Globus pallidus (tissue), 1 donor: ENCODE results near the gene ATAD2B.
"Not testable (repeated sequence)": the region's sequence is repeated elsewhere in the genome, so short reads cannot be mapped to it uniquely, and the experiment has no call there.

ENCODE experiments used
- DNase-seq: peaks from one replicate; pipeline ENCODE4 v3.0.0-alpha.2; 2015; ENCODE audit warnings: low spot score

The ATAD2B gene

DNA sequence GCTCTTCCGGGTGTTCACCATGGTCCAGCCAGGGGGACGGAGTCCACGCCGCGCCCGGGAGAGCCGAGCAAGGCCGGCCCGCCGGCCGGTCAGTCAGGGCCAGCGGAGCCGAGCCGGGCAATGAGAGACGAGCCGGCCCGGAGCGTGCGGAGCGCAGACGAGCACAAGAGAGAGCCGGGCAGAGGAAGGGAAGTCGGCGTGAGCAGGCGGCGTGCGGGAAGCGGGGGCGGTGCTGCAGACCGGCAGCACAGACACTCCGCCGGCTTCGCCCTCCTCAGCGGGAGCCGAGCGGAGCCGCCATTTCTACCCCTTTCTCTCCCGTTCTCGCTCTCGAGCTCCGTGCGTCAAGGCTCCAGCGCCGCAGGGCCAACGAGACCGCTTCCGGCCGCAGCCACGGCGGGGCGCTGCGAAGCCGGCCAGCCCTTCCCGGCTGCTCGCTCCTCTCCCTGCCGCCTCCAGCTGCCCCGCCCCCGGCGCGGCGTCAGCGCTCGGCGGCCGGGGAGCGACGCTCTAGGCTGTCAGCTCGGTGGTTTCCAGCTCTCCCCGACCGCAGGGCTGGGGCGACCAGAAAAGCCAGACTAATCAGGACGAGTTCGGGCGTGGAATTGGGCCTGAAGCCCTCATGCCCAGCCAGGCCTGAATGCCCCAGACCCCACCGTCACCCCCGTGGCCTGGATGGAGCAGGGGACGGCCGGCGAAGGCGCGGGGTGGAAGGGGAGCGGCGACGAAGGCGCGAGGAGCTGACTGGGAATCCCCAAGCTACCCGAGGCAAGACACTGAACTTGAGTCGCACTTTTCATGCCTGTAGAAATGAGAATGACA lies at the start of gene ATAD2B:
TSS of gene ATAD2B (minus strand) at position 374 of the 822 bp plus-strand sequence. CDS start at position 21, 353 bp downstream.
- DNase-seq: peak; percentile 94

DNA sequence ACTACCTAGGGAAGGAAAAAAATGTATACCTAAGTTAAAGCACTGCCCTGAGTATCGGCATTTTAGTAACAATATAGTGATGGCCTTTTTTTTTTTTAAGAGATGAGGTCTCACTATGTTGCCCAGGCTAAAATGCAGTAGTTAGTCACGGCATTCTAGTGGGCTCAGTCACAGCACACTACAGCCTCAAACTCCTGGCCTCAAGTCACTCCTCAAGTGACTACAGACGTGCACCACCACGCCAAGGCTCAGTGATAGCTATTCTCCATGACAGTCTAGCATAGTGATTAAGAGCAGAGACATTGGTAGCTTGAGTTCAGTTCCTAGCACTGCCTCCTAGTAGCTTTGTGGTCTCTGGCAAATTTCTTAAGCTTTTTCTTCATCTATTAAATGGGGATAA lies 40.9 kb upstream of the ATAD2B start:
- DNase-seq: no peak

DNA sequence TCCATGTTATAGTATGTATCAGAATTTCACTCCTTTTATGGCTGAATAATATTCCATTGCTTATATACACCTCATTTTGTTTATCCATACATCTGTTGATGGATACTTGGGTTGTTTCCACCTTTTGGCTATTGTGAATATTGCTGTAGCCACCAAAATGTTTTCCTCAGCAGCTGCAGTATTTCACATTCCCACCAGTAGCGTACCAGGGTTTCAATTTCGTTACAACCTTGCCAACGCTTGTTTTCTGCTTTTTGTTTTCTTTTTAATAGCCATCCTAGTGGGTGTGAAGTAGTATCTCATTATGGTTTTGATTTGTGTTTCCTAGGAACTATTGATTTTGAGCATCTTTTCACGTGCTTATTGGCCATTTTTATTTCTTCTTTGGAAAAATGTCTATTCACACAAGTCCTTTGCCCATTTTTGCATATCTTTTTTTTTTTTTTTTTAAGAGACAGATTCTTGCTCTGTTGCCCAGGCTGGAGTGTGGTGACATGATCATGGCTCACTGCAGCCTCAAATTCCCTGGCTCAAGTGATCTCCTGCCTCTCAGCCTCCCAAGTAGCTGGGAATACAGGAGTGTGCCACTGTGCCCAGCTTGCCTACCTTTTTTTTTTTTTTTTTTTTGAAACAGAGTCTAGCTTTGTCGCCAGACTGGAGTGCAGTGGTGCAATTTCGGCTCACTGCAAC lies 27.5 kb upstream of the ATAD2B start:
- DNase-seq: no peak

DNA sequence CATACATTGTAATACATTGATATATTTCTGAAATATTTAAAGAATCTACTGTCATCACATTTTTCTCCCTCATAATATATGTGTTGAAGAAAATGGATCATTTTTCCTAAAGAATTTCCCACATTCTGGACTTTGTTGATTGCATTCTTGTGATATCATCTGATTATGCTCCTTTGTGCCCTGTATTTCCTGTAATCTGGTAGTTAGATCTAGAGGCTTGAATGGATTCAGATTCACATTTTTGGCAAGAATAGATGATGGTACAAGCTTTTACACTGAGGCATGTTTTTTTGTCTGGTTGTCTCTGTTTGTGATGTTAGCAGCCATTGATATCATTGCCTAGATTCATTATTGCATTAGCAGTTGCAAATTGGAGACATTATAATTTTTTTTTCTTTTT lies 26.7 kb upstream of the ATAD2B start:
- no peak for DNase-seq

DNA sequence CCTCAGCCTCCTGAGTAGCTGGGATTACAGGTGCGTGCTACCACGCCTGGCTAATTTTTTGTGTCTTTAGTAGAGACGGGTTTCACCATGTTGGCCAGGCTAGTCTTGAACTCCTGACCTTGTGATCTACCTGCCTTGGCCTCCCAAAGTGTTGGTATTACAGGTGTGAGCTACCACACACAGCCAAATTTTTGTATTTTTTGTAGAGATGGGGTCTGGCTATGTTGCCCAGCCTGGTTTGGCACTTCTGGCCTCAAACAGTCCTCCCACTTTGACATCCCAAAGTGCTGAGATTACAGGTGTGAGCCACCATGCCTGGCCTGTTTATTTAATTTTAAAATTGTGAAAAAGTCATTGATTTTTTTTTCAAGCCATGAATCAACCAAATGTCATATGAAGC lies 25.6 kb upstream of the ATAD2B start:
- not testable (repeated sequence) for DNase-seq

DNA sequence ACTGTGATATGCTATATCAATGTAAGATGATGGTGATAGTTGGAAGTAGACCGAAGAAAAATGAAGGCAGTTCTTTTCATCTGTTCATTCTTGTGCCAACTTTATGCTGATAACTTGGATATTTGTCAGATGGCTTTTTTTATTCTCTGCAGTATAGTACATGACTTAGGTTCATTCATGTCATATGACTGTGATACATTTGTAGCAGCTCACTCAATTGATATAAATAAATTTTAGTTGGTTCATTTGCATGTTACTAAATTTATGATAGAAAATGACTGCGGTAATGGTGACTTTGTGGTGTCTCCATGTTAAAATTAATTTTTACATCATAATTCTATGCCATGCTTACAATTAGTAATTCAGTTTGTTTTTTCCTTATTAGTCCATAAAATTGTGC lies 20.4 kb upstream of the ATAD2B start:
- DNase-seq: no peak

DNA sequence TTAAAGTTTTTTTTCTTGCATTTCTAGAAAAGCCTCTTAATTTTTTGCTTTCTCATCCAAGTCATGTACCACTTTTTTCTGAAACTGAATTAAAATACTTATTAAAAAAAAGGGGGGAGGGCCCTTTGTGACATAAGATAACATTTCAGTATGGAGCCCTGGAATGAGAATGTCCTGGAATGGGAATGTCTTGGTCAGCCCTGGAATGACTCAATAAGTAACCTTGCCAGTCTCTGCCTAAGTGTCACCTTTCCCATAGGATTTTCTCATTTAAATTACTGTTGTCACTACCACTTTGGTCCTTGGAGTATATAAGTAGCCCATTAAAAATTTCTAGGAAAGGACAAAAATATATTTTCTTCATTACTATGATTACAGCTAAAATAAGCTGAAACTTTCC lies 18.1 kb upstream of the ATAD2B start:
- no peak for DNase-seq

DNA sequence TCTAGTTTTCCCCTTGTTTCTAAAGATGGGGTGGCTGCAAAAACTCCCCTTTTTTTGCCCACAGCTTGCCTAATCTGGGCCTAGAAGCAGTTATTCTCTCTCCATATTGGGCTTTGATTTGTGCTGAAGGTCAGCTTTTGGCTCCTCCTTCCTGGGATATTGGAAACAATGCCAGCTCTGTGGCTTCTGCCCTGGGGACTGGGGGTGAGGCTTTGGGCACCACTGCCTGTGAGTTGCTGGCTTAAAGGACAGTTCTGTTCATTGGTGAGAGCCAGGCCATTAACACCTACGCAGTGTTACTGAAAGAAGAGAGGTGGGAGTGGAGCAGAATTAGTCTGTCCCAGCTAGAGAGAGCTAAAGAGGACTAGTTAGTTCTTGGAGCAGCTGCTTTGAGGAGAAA lies 17.6 kb upstream of the ATAD2B start:
- peak; percentile 67 for DNase-seq

DNA sequence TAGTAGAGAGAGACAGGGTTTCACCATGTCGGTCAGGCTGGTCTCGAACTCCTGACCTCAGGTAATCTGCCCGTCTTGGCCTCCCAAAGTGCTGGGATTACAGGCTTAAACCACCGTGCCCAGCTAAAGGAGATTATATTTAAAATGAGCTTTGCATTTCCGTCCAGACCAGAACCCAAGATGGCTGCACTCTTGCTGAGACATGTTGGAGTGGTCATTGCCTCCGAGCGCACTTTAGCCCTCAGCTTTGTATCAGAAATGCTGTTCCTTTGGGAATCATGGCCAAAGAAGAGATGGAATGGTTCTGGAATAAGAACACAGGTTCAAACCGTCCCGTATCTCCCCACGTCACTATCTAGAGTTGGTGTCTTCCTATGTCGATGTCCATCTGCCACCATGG lies 16.7 kb upstream of the ATAD2B start:
- DNase-seq: no peak

DNA sequence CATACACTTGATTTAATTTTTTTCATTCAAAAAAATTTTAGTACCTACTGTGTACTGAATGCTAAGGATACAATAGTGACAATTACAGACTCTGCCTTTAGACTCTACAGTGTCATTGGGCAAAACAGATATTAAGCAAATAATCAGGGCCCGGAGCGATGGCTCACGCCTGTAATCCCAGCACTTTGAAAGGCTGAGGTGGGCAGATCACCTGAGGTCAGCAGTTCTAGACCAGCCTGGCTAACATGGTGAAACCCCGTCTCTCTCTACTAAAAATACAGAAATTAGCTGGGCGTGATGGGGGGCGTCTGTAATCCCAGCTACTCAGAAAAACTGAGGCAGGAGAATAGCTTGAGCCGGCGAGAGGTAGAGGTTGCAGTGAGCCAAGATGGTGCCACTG lies 14.7 kb upstream of the ATAD2B start:
- DNase-seq: no peak

DNA sequence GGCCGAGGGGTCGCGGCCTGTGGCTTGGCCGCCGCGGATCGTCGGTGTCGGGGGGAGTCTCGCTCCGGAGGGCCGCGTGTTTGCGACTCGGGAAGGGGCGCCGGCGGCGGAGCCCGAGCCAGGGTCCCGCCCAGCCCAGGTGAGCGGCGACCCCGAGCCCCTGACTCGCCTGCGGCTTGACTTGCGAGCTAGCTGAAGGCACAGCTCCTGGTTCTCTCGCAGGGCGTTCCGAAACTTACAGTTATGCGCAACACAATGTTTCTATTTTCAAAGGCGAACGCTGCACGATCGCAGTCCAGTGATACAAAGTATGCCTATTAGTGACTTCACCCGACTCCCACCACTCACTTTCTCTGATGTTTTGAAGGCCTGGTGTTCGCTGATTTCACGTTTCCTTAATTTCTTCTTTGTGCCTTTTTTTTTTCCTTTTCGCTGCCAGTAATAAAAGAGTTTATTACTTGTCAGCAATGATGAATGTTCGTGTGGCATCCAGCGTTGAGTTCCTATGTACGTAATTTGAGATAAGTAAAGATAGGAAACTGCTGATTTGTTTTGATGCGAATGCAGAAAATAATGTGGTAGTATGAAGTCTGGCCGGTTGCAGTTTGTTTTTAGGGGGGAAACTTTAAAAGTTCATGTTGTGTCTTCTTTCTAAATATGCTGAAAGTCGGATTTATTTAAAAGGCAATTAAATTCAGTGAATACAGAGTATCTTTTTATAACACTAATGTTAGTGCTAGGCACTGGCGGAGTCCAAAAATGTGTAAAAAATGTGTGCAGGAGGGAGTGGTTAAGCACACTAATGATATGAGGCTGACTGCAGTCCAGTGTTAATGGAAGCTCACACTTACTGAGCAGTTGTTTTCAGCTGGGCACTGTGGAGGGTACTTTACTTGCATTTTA lies 14.0 kb upstream of the ATAD2B start:
- DNase-seq: peak; percentile 29

DNA sequence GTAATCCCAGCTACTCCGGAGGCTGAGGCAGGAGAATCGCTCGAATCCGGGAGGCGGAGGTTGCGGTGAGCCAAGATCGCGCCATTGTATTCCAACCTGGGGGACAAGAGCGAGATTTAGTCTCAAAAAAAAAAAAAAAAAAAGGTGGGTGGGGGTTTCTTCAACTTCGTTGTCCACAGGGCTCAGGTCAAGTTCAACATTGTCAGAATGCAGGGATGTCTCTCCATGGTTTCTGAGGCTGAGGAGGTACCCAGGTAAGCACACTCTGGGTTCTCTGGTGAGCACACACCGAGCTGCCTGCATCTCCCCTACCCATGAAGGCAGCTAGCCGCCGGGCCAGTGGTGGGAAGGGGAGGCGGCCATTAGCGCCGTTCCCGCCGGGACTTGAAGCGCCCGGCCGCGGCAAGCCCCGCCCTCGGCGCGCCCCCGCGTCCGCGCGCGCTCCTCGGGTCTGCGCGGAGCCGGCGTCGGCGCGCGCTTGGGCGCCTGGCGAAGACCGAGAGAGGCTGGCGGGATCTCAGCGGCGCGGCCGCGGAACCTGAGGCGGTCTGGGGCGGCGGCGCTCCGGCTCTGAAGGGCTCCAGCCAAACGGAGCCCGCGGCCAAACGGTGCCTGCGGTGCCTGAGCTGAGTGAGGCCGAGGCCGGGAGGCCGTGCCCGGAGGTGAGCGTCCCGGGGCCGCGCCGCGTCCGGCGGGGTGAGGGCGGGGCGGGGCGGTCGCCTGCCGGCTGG lies 13.2 kb upstream of the ATAD2B start, which contains the start of gene UBXN2A:
TSS of gene UBXN2A (plus strand) at position 477 of the 731 bp plus-strand sequence. CDS start 17,852 bp downstream, outside the sequence.
- DNase-seq: peak; percentile 79

DNA sequence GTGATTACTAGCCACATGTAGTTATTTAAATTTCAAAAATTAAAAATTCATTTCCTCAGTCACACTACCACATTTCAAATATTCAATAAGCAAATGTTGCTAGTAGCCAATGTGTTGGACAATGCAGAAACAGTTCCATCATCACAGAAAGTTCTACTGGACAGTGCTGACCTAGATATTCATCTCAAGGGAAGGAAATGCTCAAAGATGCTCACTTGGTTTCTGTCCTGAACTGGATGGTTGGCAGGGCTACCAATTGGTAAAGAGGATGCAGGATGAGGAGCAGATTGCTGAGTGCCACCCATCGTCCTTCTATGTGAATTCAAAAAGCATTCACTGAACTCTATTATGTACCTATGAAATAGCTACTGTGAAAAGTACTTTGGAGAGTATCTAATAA lies 7.3 kb upstream of the ATAD2B start:
- DNase-seq: no peak

DNA sequence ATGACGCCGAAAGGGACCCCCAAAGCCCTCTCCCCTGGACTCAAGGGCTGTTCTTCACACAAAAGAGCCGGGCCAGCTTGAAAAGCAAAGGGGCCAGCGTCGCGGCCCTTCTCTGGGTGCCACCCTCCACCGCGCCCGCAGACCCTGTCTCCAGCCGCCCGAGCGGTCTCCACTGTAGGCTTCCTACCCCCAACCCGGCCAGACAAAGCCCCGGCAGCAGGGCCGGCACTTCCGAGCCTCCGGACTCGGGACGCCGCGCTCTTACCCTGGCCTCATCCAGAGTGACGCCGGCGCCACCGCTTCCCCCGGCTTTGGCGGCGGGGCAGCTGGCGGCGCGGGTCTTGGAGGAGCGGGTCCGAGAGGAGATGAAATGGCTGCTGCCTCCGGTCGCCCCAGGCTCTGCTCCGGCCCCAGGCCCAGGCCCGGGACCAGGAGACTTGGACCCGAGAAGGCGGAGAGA lies 603 bp downstream of the ATAD2B start:
- DNase-seq: no peak

DNA sequence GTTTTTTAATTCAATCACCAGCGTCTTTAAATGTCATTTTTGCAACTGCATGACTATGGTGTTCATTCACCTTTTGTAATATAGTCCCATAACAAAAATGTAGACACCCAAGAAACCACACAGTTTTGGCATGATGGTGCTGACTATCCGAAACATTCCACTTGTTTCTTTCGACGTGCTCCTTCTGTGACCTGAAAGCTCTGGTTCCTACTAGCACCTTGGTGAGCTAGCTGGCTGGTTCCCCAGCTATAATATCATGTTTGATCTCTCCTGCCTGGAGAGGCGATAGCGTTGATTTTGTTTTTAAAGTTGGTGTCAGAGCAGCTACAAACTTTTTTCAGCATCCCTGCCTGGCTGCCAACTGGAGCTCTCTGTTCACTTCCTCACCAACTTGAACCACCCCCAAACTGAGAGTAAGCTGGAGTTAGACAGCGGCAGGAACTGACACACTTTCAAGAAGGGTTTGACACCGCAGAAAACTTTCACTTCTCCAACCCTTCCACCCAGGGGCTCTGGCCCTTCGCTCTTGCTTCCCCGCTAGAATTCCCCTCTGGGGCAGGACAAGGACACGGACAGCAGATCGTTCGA lies 1.1 kb downstream of the ATAD2B start:
- DNase-seq: peak; percentile 76

DNA sequence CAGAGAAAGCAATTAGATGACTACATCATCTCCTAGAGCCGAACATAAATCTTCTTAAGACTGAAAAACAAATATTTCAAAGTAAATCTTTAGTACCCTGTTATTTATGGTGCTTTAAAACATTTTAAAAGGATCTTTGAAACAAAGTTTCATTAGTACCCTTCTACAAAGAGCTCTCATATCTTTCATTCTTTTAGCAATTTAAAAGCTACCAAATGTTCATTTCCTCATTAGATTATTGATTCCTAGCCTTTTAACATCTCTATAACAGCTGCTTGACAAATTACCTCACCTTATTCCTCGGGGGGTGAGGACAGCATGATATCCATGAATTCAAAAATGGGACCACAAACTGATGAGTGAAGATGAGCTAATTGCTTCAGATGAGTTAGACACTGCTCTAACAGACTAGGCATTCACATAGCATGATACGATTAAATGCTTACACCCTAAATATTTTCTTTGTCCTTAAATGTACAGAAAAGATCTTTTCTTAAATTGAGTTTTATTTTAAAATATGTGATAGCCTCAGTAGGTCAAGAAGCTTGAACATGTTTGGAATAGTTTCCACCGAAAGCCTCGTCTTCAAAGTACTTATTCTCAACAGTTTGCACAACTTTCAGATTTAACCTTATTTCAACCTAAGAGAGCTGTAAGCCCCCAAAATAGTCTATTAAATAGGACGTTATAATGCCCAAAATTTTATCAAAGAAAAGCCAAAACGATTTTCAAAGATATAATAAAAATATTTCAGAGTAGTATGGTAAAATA lies 2.1 kb downstream of the ATAD2B start:
- no peak for DNase-seq

DNA sequence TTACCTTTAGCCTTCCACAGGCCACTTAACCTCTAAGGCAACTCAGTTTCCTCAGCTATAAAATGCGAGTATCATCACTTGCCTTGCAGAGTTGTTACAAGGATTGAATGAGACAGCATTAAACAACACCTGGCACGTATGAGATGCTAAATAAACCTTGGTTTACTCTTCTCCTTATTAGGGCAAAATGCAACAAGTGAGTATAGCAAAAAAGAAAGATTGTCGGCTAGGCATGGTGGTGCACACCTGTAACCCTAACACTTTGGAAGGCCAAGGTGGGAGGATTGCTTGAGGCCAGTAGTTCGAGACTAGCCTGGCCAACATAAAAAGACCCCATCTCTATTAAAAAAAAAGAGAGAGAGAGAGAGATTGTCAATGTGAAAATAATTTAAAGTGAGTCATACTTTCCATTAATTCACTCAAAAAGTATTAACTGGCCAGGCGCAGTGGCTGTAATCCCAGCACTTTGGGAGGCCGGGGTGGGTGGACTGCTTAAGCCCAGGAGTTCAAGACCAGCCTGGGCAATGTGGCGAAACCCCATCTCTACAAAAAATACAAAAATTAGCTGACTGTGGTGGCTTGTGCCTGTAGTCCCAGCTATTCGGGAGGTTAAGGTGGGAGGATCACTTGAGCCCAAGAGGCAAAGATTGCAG lies 8.0 kb downstream of the ATAD2B start:
- DNase-seq: no peak

DNA sequence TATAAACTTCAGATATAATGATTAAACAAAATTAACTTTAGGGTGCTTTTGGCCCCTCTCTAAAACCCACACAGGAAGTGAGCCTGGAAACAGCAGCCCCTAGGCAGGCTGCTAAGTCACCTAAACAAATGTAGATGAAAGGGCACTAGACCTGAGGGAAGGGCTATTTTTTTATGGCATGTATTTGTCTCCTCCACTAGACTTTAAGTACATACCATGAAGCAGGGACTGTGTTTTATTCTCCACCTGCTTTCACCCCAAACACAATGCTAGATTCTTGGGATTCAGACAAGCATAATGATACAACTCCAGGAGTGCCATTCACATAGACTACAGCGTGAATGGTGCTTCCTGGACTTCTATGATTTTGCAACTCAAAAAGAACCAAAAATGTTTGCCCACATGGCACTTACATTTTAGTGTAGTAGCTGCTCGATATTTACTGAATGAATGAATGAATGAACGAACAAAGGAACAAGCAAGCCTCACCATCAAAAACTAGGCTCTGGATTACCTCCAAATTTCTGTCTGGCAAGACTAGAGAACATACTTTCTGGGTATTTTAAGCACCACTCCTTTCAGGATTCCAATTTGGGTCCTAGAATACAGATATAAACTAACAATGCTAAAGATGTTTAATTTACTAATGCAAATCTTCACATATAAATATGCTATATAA lies 10.1 kb downstream of the ATAD2B start:
- no peak for DNase-seq

DNA sequence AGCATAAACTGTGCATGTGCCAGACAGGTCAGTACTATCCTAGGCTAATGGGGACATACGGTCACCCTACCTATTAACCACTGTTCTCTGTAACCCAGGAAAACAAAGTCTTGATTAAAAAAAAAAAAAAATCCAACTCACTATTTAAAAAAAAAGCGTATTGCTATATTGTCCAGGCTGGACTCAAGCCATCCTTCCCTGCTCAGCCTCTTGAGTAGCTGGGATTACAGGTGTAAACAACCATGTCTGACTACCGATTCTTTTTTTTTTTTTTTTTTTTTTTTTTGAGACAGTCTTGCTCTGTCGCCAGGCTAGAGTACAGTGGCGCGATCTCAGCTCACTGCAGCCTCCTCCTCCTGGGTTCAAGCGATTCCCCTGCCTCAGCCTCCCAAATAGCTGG lies 11.6 kb downstream of the ATAD2B start:
- DNase-seq: no peak
